ENCODE measurements around the gene BICD2.

BICD2 gene

GRCh38 chr9:92680166-92681119, 84.2 kb downstream of the BICD2 start:
- Mint-ChIP-seq H3K4me1 (ENCODE audit: low read depth) (peaks cover 9% of the 10 kb centered on the region), H3K9me3 (no peaks in the 10 kb centered on the region), H3K27me3 (no peaks in the 10 kb centered on the region), H3K36me3 (ENCODE audit: low read depth) (no peaks in the 10 kb centered on the region), H3K4me3 (no peak overlapping the region), H3K27ac (no peak overlapping the region)
- intact Hi-C loops (cut with micrococcal nuclease), result no loop called here

- Mint-ChIP-seq H3K27ac (no peak overlapping the region), H3K36me3 (ENCODE audit: low read depth) (no peaks in the 10 kb centered on the region), H3K27me3 (no peaks in the 10 kb centered on the region), H3K9me3 (no peaks in the 10 kb centered on the region), H3K4me3 (no peak overlapping the region), H3K4me1 (ENCODE audit: low read depth) (peaks cover 14% of the 10 kb centered on the region)
- intact Hi-C loops (cut with micrococcal nuclease), result no loop called here
Measured at GRCh38 chr9:92679413-92680165, 85.0 kb downstream of the BICD2 start.

GRCh38 chr9:92671323-92671722, 93.3 kb downstream of the BICD2 start:
- H3K9me3 Mint-ChIP-seq, result no peaks in the 10 kb centered on the region
- H3K4me1 Mint-ChIP-seq (ENCODE audit: low read depth), result peaks cover 43% of the 10 kb centered on the region
- no peaks in the 10 kb centered on the region for H3K27me3 Mint-ChIP-seq
- peak overlapping the region; percentile 89 for H3K27ac Mint-ChIP-seq
- intact Hi-C loops (cut with micrococcal nuclease), result no loop called here
- peaks cover 28% of the 10 kb centered on the region for H3K36me3 Mint-ChIP-seq (ENCODE audit: low read depth)
- peak overlapping the region; percentile 48 for H3K4me3 Mint-ChIP-seq

GRCh38 chr9:92669890-92670708, 94.5 kb downstream of the BICD2 start, which contains the start of gene IPPK:
Gene IPPK (minus strand): TSS chr9:92670131. CDS start chr9:92669988, 143 bp downstream.
- no peaks in the 10 kb centered on the region for H3K27me3 Mint-ChIP-seq
- intact Hi-C loops (cut with micrococcal nuclease), result loop anchor here (1.0 kb wide), 2 partner anchors 95 to 345 kb away; partner anchors contain the start of genes CENPP and NOL8
- no peaks in the 10 kb centered on the region for H3K9me3 Mint-ChIP-seq
- peak within 1 kb of the TSS; percentile 84 for H3K4me3 Mint-ChIP-seq
- H3K4me1 Mint-ChIP-seq (ENCODE audit: low read depth), result peaks cover 43% of the 10 kb centered on the region
- H3K27ac Mint-ChIP-seq, result peak within 1 kb of the TSS; percentile 89
- peaks cover 36% of the 10 kb centered on the region for H3K36me3 Mint-ChIP-seq (ENCODE audit: low read depth)

- Mint-ChIP-seq H3K9me3 (no peaks in the 10 kb centered on the region), H3K4me1 (ENCODE audit: low read depth) (peaks cover 47% of the 10 kb centered on the region), H3K36me3 (ENCODE audit: low read depth) (peaks cover 36% of the 10 kb centered on the region), H3K27me3 (no peaks in the 10 kb centered on the region), H3K4me3 (peak overlapping the region; percentile 84), H3K27ac (peak overlapping the region; percentile 89)
- intact Hi-C loops (cut with micrococcal nuclease), result no loop called here
Measured at GRCh38 chr9:92669527-92669889, 95.1 kb downstream of the BICD2 start.

GRCh38 chr9:92668746-92669526, 95.7 kb downstream of the BICD2 start:
- H3K27ac Mint-ChIP-seq, result peak overlapping the region; percentile 89
- peaks cover 52% of the 10 kb centered on the region for H3K4me1 Mint-ChIP-seq (ENCODE audit: low read depth)
- no peaks in the 10 kb centered on the region for H3K27me3 Mint-ChIP-seq
- intact Hi-C loops (cut with micrococcal nuclease), result no loop called here
- no peaks in the 10 kb centered on the region for H3K9me3 Mint-ChIP-seq
- peaks cover 41% of the 10 kb centered on the region for H3K36me3 Mint-ChIP-seq (ENCODE audit: low read depth)
- H3K4me3 Mint-ChIP-seq, result peak overlapping the region; percentile 84

GRCh38 chr9:92666912-92667532, 97.6 kb downstream of the BICD2 start:
- Mint-ChIP-seq H3K36me3 (ENCODE audit: low read depth) (peaks cover 60% of the 10 kb centered on the region), H3K27ac (no peak overlapping the region), H3K4me1 (ENCODE audit: low read depth) (peaks cover 66% of the 10 kb centered on the region), H3K27me3 (no peaks in the 10 kb centered on the region), H3K9me3 (no peaks in the 10 kb centered on the region), H3K4me3 (no peak overlapping the region)
- intact Hi-C loops (cut with micrococcal nuclease), result no loop called here

GRCh38 chr9:92666236-92666635, 98.4 kb downstream of the BICD2 start:
- Mint-ChIP-seq H3K4me1 (ENCODE audit: low read depth) (peaks cover 66% of the 10 kb centered on the region), H3K27me3 (no peaks in the 10 kb centered on the region), H3K36me3 (ENCODE audit: low read depth) (peaks cover 68% of the 10 kb centered on the region), H3K27ac (no peak overlapping the region), H3K4me3 (no peak overlapping the region), H3K9me3 (no peaks in the 10 kb centered on the region)
- intact Hi-C loops (cut with micrococcal nuclease), result no loop called here

- H3K4me1 Mint-ChIP-seq (ENCODE audit: low read depth), result peaks cover 67% of the 10 kb centered on the region
- H3K27me3 Mint-ChIP-seq, result no peaks in the 10 kb centered on the region
- no peaks in the 10 kb centered on the region for H3K9me3 Mint-ChIP-seq
- H3K4me3 Mint-ChIP-seq, result no peak overlapping the region
- intact Hi-C loops (cut with micrococcal nuclease), result no loop called here
- peaks cover 69% of the 10 kb centered on the region for H3K36me3 Mint-ChIP-seq (ENCODE audit: low read depth)
- no peak overlapping the region for H3K27ac Mint-ChIP-seq
Measured at GRCh38 chr9:92665836-92666235, 98.8 kb downstream of the BICD2 start.

GRCh38 chr9:92664394-92665152, 100.1 kb downstream of the BICD2 start:
- no peaks in the 10 kb centered on the region for H3K27me3 Mint-ChIP-seq
- no peak overlapping the region for H3K27ac Mint-ChIP-seq
- H3K4me3 Mint-ChIP-seq, result no peak overlapping the region
- peaks cover 61% of the 10 kb centered on the region for H3K36me3 Mint-ChIP-seq (ENCODE audit: low read depth)
- intact Hi-C loops (cut with micrococcal nuclease), result no loop called here
- no peaks in the 10 kb centered on the region for H3K9me3 Mint-ChIP-seq
- peaks cover 67% of the 10 kb centered on the region for H3K4me1 Mint-ChIP-seq (ENCODE audit: low read depth)

- intact Hi-C loops (cut with micrococcal nuclease), result no loop called here
- Mint-ChIP-seq H3K27me3 (no peaks in the 10 kb centered on the region), H3K4me3 (no peak overlapping the region), H3K27ac (no peak overlapping the region), H3K4me1 (ENCODE audit: low read depth) (peaks cover 61% of the 10 kb centered on the region), H3K36me3 (ENCODE audit: low read depth) (peaks cover 58% of the 10 kb centered on the region), H3K9me3 (no peaks in the 10 kb centered on the region)
Measured at GRCh38 chr9:92663951-92664350, 100.7 kb downstream of the BICD2 start.

- no peak overlapping the region for H3K4me3 Mint-ChIP-seq
- peaks cover 55% of the 10 kb centered on the region for H3K4me1 Mint-ChIP-seq (ENCODE audit: low read depth)
- H3K9me3 Mint-ChIP-seq, result no peaks in the 10 kb centered on the region
- intact Hi-C loops (cut with micrococcal nuclease), result no loop called here
- H3K36me3 Mint-ChIP-seq (ENCODE audit: low read depth), result peaks cover 65% of the 10 kb centered on the region
- H3K27me3 Mint-ChIP-seq, result no peaks in the 10 kb centered on the region
- H3K27ac Mint-ChIP-seq, result no peak overlapping the region
Measured at GRCh38 chr9:92663126-92663525, 101.5 kb downstream of the BICD2 start.
